Islet of Langerhans (tissue), 1 donor: ENCODE results near the gene SRBD1.

Source experiments
- FAIRE-seq: peaks from one replicate; lab custom pipeline; 2011; peaks lifted over from hg19 to GRCh38; lab: Jason Lieb, UNC

The SRBD1 gene

GRCh38 chr2:45636008-45636407 is 24.9 kb upstream of the SRBD1 start:
- FAIRE-seq, result peak; percentile 27

GRCh38 chr2:45634223-45634622 is 23.2 kb upstream of the SRBD1 start:
- no peak for FAIRE-seq

GRCh38 chr2:45631955-45632354 is 20.9 kb upstream of the SRBD1 start:
- FAIRE-seq, result no peak

GRCh38 chr2:45631319-45631718 is 20.3 kb upstream of the SRBD1 start:
- no peak for FAIRE-seq

- FAIRE-seq, result no peak
Observed at GRCh38 chr2:45629971-45630370, 18.9 kb upstream of the SRBD1 start.

GRCh38 chr2:45627911-45628310 is 16.8 kb upstream of the SRBD1 start:
- no peak for FAIRE-seq

GRCh38 chr2:45626387-45627221 is 15.5 kb upstream of the SRBD1 start:
- peak; percentile 93 for FAIRE-seq

GRCh38 chr2:45625824-45626223 is 14.8 kb upstream of the SRBD1 start:
- no peak for FAIRE-seq

GRCh38 chr2:45623098-45623497 is 12.0 kb upstream of the SRBD1 start:
- FAIRE-seq, result no peak

GRCh38 chr2:45622336-45623075 is 11.4 kb upstream of the SRBD1 start:
- FAIRE-seq, result peak; percentile 90

- FAIRE-seq, result no peak
Observed at GRCh38 chr2:45617496-45617895, 6.4 kb upstream of the SRBD1 start.

GRCh38 chr2:45616658-45617411 is 5.8 kb upstream of the SRBD1 start:
- FAIRE-seq, result peak; percentile 79

- no peak for FAIRE-seq
Observed at GRCh38 chr2:45614871-45615415, 3.9 kb upstream of the SRBD1 start.

- no peak for FAIRE-seq
Observed at GRCh38 chr2:45614330-45614729, 3.3 kb upstream of the SRBD1 start.

GRCh38 chr2:45612731-45613130 is 1.7 kb upstream of the SRBD1 start:
- FAIRE-seq, result no peak

- FAIRE-seq, result no peak
Observed at GRCh38 chr2:45612285-45612684, 1.2 kb upstream of the SRBD1 start.

GRCh38 chr2:45610281-45611019 is 617 bp downstream of the SRBD1 start:
- no peak for FAIRE-seq

GRCh38 chr2:45607701-45608100 is 3.4 kb downstream of the SRBD1 start:
- no peak for FAIRE-seq

- no peak for FAIRE-seq
Observed at GRCh38 chr2:45606796-45607195, 4.3 kb downstream of the SRBD1 start.

GRCh38 chr2:45605116-45605515 is 6.0 kb downstream of the SRBD1 start:
- FAIRE-seq, result no peak

GRCh38 chr2:45602624-45603023 is 8.4 kb downstream of the SRBD1 start:
- FAIRE-seq, result no peak

- no peak for FAIRE-seq
Observed at GRCh38 chr2:45598545-45598944, 12.5 kb downstream of the SRBD1 start.
